HCT116 (cell line): ENCODE results near the gene SEMA3F. TPM values are rescaled to one million over a fixed set of nuclear protein-coding genes. Genes with fewer than 3 reads are reported as not detected.

Source experiments
- ATAC-seq: fragments of 200-7000 bp; cut with Tn5 transposase; 2 replicates; pipeline ENCODE4 v1.9.1; 2020; ENCODE audit warnings: mild to moderate bottlenecking, moderate library complexity
- BruUV-seq: library from RNA; stranded (reverse); fragments of 400-500 nt; replicated peaks from 2 replicates; lab custom pipeline; 2021; lab: Mats Ljungman, UMichigan
- CTCF ChIA-PET: fragments of 300-600 bp; sonication (Branson Sonifier 250); formaldehyde crosslinking; loops from one replicate; lab custom pipeline; 2021; ENCODE audit warnings: antibody characterized with exemption; lab: Charles Lee
- POLR2A ChIA-PET: fragments of 300-600, 350-600 bp; sonication (Branson Sonifier 250); formaldehyde crosslinking; loops from one replicate; lab custom pipeline; 2021; ENCODE audit warnings: antibody characterized with exemption; lab: Charles Lee
- RAD21 ChIA-PET, 2 experiments: fragments of 300-600 bp; sonication (Branson Sonifier 250); formaldehyde crosslinking; loops; one replicate each; lab custom pipeline; 2023; ENCODE audit warnings: low total read pairs in 2 of 2; ENCODE audit not compliant: uncharacterized antibody in 2 of 2, unreplicated experiment in 2 of 2, low non-redundant PET in 1 of 2; lab: Charles Lee
- DNase-seq: peaks from one replicate; pipeline ENCODE4 v3.0.0-alpha.2; 2010; ENCODE audit warnings: low read depth, low spot score
- H2AFZ ChIP-seq: fragments of 200-600 bp; shearing (Covaris generic), sonication (generic); 2 replicates; pipeline ENCODE4 v1.6.1; 2017; ENCODE audit warnings: low read depth, mixed run types, mixed read lengths, antibody characterized with exemption, low read length; ENCODE audit not compliant: poor library complexity, severe bottlenecking
- H3K27ac ChIP-seq: 2 replicates; pipeline ENCODE4 v1.5.1; 2012; ENCODE audit warnings: low read depth, low read length
- H3K27me3 ChIP-seq: fragments of 200-600 bp; sonication (generic); 2 replicates; pipeline ENCODE4 v1.6.1; 2016; ENCODE audit warnings: mixed run types, low read length, mixed read lengths; ENCODE audit not compliant: insufficient read depth
- H3K36me3 ChIP-seq, 2 experiments: fragments of 200-500 bp in 1 of 2; fragments of 200-600 bp in 1 of 2; sonication (Bioruptor generic) in 1 of 2; sonication (generic) in 1 of 2; 2 replicates each; pipeline versions ENCODE4 v1.5.1 to v1.6.1; 2014 to 2016; ENCODE audit warnings: low read length in 2 of 2, inconsistent platforms in 1 of 2, mixed read lengths in 1 of 2, mixed run types in 1 of 2; ENCODE audit not compliant: insufficient read depth in 2 of 2, control insufficient read depth in 1 of 2
- H3K4me1 ChIP-seq, 2 experiments: fragments of 200-600 bp in 1 of 2; sonication (generic) in 1 of 2; 2 replicates each; pipeline versions ENCODE4 v1.5.1 to v1.6.1; 2012 to 2017; ENCODE audit warnings: low read length in 2 of 2, inconsistent platforms in 1 of 2, mild to moderate bottlenecking in 1 of 2, mixed read lengths in 1 of 2, mixed run types in 1 of 2, moderate library complexity in 1 of 2; ENCODE audit not compliant: insufficient read depth in 2 of 2, control insufficient read depth in 1 of 2
- H3K4me2 ChIP-seq: fragments of 200-600 bp; sonication (generic); 2 replicates; pipeline ENCODE4 v1.6.1; 2017; ENCODE audit warnings: mixed run types, low read length, mixed read lengths
- H3K4me3 ChIP-seq, 2 experiments: fragments of 200-600 bp in 1 of 2; sonication (generic) in 1 of 2; replicated peaks in 1 of 2; 2 replicates each; pipeline ENCODE4 v1.5.1; 2011 to 2016; ENCODE audit warnings: low read length in 2 of 2, control low read depth in 1 of 2, low read depth in 1 of 2, mild to moderate bottlenecking in 1 of 2, mixed read lengths in 1 of 2, mixed run types in 1 of 2
- H3K79me2 ChIP-seq: fragments of 200-600 bp; sonication (generic); 2 replicates; pipeline ENCODE4 v1.6.1; 2017; ENCODE audit warnings: mild to moderate bottlenecking, mixed run types, low read length, moderate library complexity, mixed read lengths; ENCODE audit not compliant: insufficient read depth
- H3K9ac ChIP-seq: fragments of 200-600 bp; sonication (generic); 2 replicates; pipeline ENCODE4 v1.6.1; 2016; ENCODE audit warnings: low read length, mixed read lengths
- H3K9me2 ChIP-seq: fragments of 200-600 bp; sonication (generic), shearing (Covaris generic); 2 replicates; pipeline ENCODE4 v1.6.1; 2017; ENCODE audit warnings: mixed run types, mild to moderate bottlenecking, moderate library complexity; ENCODE audit not compliant: insufficient read depth
- H3K9me3 ChIP-seq, 2 experiments: fragments of 200-500 bp in 1 of 2; fragments of 200-600 bp in 1 of 2; sonication (Bioruptor generic) in 1 of 2; sonication (generic) in 1 of 2; 2 replicates each; pipeline ENCODE4 v1.6.1; 2014 to 2017; ENCODE audit warnings: low read length in 2 of 2, mixed read lengths in 2 of 2, inconsistent platforms in 1 of 2, low read depth in 1 of 2, mild to moderate bottlenecking in 1 of 2, mixed run types in 1 of 2, moderate library complexity in 1 of 2; ENCODE audit not compliant: control insufficient read depth in 1 of 2, insufficient read depth in 1 of 2
- H4K20me1 ChIP-seq: fragments of 200-600 bp; sonication (generic), shearing (Covaris generic); 2 replicates; pipeline ENCODE4 v1.6.1; 2017; ENCODE audit warnings: mixed run types, mild to moderate bottlenecking, moderate library complexity; ENCODE audit not compliant: insufficient read depth
- CBX3 ChIP-seq: IDR thresholded peaks from 2 replicates; pipeline ENCODE4 v1.6.1; 2012; ENCODE audit warnings: low read depth
- CEBPB ChIP-seq: IDR thresholded peaks from 2 replicates; pipeline ENCODE4 v1.6.1; 2012; ENCODE audit warnings: low read depth
- CTCF ChIP-seq, 3 experiments: fragments of 200-600 bp in 1 of 3; sonication (generic) in 1 of 3; IDR thresholded peaks in 2 of 3; conservative IDR thresholded peaks in 1 of 3; 2 replicates each; pipeline ENCODE4 v1.5.1; 2012 to 2017; ENCODE audit warnings: low read depth in 2 of 3, low read length in 2 of 3, antibody characterized with exemption in 1 of 3, borderline replicate concordance in 1 of 3, control low read depth in 1 of 3, mild to moderate bottlenecking in 1 of 3, mixed read lengths in 1 of 3, mixed run types in 1 of 3, moderate library complexity in 1 of 3; ENCODE audit not compliant: insufficient read depth in 1 of 3
- EGR1 ChIP-seq: IDR thresholded peaks from 2 replicates; pipeline ENCODE4 v1.6.1; 2012; ENCODE audit warnings: low read depth
- ELF1 ChIP-seq: IDR thresholded peaks from 2 replicates; pipeline ENCODE4 v1.6.1; 2012; ENCODE audit warnings: low read depth, borderline replicate concordance
- EZH2 ChIP-seq: fragments of 200-600 bp; sonication (generic); IDR thresholded peaks from 2 replicates; pipeline ENCODE4 v1.6.1; 2017; ENCODE audit warnings: antibody characterized with exemption, mixed run types
- MAX ChIP-seq: IDR thresholded peaks from 2 replicates; pipeline ENCODE4 v1.6.1; 2012
- POLR2AphosphoS5 ChIP-seq: IDR thresholded peaks from 2 replicates; pipeline ENCODE4 v1.6.1; 2011; ENCODE audit warnings: mild to moderate bottlenecking, low read depth, low read length, moderate library complexity
- REST ChIP-seq: IDR thresholded peaks from 2 replicates; pipeline ENCODE4 v1.6.1; 2012; ENCODE audit warnings: low read depth
- SP1 ChIP-seq: IDR thresholded peaks from 2 replicates; pipeline ENCODE4 v1.6.1; 2012; ENCODE audit warnings: low read depth
- SRF ChIP-seq: IDR thresholded peaks from 2 replicates; pipeline ENCODE4 v1.6.1; 2012; ENCODE audit warnings: low read depth
- YY1 ChIP-seq: IDR thresholded peaks from 2 replicates; pipeline ENCODE4 v1.6.1; 2011; ENCODE audit warnings: low read length, low read depth, moderate library complexity, mild to moderate bottlenecking; ENCODE audit not compliant: insufficient replicate concordance; ENCODE audit errors: extremely low read depth
- ZBTB33 ChIP-seq: IDR thresholded peaks from 2 replicates; pipeline ENCODE4 v1.6.1; 2011; ENCODE audit warnings: mild to moderate bottlenecking, low read length, moderate library complexity; ENCODE audit not compliant: insufficient replicate concordance; ENCODE audit errors: extremely low read depth
- intact Hi-C: fragments of 100-400 bp; cut with micrococcal nuclease; formaldehyde crosslinking; loops from 2 replicates; pipeline ENCODE4 v1.10.0; 2022
- total RNA-seq: library from RNA; stranded (reverse); gene quantifications from one replicate; pipeline ENCODE4 v1.2.1, GENCODE V29; 2021; ENCODE audit not compliant: unreplicated experiment

Gene SEMA3F
- total RNA-seq, 1 experiment from 2014 or later: 15.7 TPM

- Histone ChIP-seq H3K27me3 (no peaks in the 10 kb centered on the region), H2AFZ (no peak overlapping the region), H4K20me1 (no peaks in the 10 kb centered on the region), H3K79me2 (no peaks in the 10 kb centered on the region), H3K9ac (no peak overlapping the region), H3K4me2 (no peak overlapping the region), H3K4me3 (no peak overlapping the region), H3K36me3 (no peaks in the 10 kb centered on the region), H3K4me1 (peaks cover 0 to 5% of the 10 kb centered on the region in 2 experiments; a peak in 1 of 4 replicates), H3K9me2 (no peaks in the 10 kb centered on the region), H3K27ac (no peak overlapping the region), H3K9me3 (no peaks in the 10 kb centered on the region)
- CTCF ChIA-PET: interaction anchor here (1.5 kb wide), 1 partner anchor 12 kb away, joined by 8 read pairs; no protein-coding TSS in a partner anchor
- no peak for ATAC-seq
- DNase-seq: no peak
- TF ChIP-seq YY1: no peak
- TF ChIP-seq SRF: no peak
- no peak for TF ChIP-seq REST
- TF ChIP-seq ZBTB33: no peak
- no peak for TF ChIP-seq ELF1
- TF ChIP-seq CBX3: no peak
- TF ChIP-seq CEBPB: no peak
- no peak for TF ChIP-seq SP1
- no peak for TF ChIP-seq POLR2AphosphoS5
- TF ChIP-seq EZH2: no peak
- TF ChIP-seq MAX: no peak
- no peak for TF ChIP-seq EGR1
- TF ChIP-seq CTCF (IDR thresholded peaks at IDR 0.05 in 2 of 3, conservative IDR thresholded peaks at IDR 0.05 in 1 of 3; ENCODE audit: borderline replicate concordance in 1 of 3, insufficient read depth in 1 of 3, low read depth in 2 of 3, low read length in 2 of 3): no peak
- no TSS peak for BruUV-seq
- RAD21 ChIA-PET: interaction anchor here in 1 of 2 experiments (1.0 kb wide), 1 partner anchor 20 kb away, joined by 3 read pairs; no protein-coding TSS in a partner anchor
- intact Hi-C loops: no loop called here
- POLR2A ChIA-PET: no interaction called here
These were observed 59.7 kb downstream of the SEMA3F start for GRCh38 chr3:50214824-50215223.
